Pancreas (tissue), 10 donors: Measurements from ENCODE around the gene BTN1A1. TPM values are rescaled to one million over a fixed set of nuclear protein-coding genes. Genes with fewer than 3 reads are reported as not detected.

Source experiments
- ATAC-seq, 4 donors: fragments of 200-7000 bp; cut with Tn5 transposase; one replicate each; pipeline versions ENCODE4 v1.8.0 to v1.9.1; 2020; ENCODE audit warnings: mild to moderate bottlenecking in 4 of 4, moderate library complexity in 4 of 4
- DNase-seq, 6 donors: peaks; one replicate each; pipeline ENCODE4 v3.0.0-alpha.2; 2020
- FAIRE-seq: peaks from 2 replicates; lab custom pipeline; 2012; peaks lifted over from hg19 to GRCh38; lab: Jason Lieb, UNC
- H3K27ac ChIP-seq, 4 donors: fragments of 200-600 bp; sonication (generic); 1 replicate in 3 of 4; 2 replicates in 1 of 4; pipeline versions ENCODE4 v1.5.0 to v1.8.0; 2020
- H3K27me3 ChIP-seq, 4 donors: fragments of 200-600 bp; one replicate each; pipeline ENCODE4 v1.8.0; 2021
- H3K36me3 ChIP-seq, 3 donors: fragments of 200-600 bp; sonication (generic) in 1 of 3; one replicate each; pipeline versions ENCODE4 v1.5.0 to v1.8.0; 2020 to 2021
- H3K4me1 ChIP-seq, 3 donors: fragments of 200-600 bp; one replicate each; pipeline ENCODE4 v1.8.0; 2021
- H3K4me3 ChIP-seq, 4 donors: fragments of 200-600 bp; sonication (generic) in 2 of 4; one replicate each; pipeline versions ENCODE4 v1.5.0 to v1.8.0; 2020 to 2021
- H3K9me3 ChIP-seq, 4 donors: fragments of 200-600 bp; one replicate each; pipeline ENCODE4 v1.8.0; 2021
- CTCF ChIP-seq, 4 donors: fragments of 200-600 bp; sonication (generic) in 3 of 4; IDR thresholded peaks; one replicate each; pipeline versions ENCODE4 v1.5.0 to v1.8.0; 2021; ENCODE audit warnings: antibody characterized with exemption in 4 of 4
- WGBS, 2 donors: extraction: QIAGEN DNeasy Blood & Tissue Kit; methylation state at CpG; one replicate each; pipeline ENCODE4 v1.1.7; 2013; 5-methylcytosine and 5-hydroxymethylcytosine counted together
- intact Hi-C, 3 donors: fragments of 100-400 bp; cut with DNase I; formaldehyde crosslinking; loops; one replicate each; pipeline versions ENCODE4 v1.11.1 to v1.14.2; 2022
- polyA plus RNA-seq, 2 donors: library from polyadenylated mRNA; stranded (reverse); fragments of 200-250 nt; gene quantifications; one replicate each; pipeline ENCODE4 v1.2.3, GENCODE V29; 2013
- total RNA-seq, 6 donors: library from RNA; stranded (reverse); fragmentation: NEBNext Ultra II Directional in 4 of 6; extraction: Animal tissue kit (Norgen Biotek cat#: 25700) in 4 of 6; gene quantifications; one replicate each; pipeline versions ENCODE4 v1.2.1 to v1.2.4, GENCODE V29; 2021 to 2023
- donor health status: healthy with polysubstance abuse.
- donor health status: DM: no; HTN: no; CAD: no; lungs with moderate emphysema.
- donor health status: DM: no; HTN: no; CAD: no.
- donor health status: control.
- donor health status: control.
- donor health status: Bipolar disorder and iron deficiency.
- donor health status: DM: yes; HTN: yes; CAD: no.
- donor health status: DM: no; HTN: no; CAD: no.
- donor health status: DM: no; HTN: no; CAD: no.
- donor health status: DM: yes; HTN: yes; CAD: no.

Gene BTN1A1
- total and polyA plus RNA-seq, 8 donors = not detected

GRCh38 chr6:26537160-26537845 lies 37.2 kb downstream of the BTN1A1 start:
- peak; percentile 83 to 96 (median 90) for DNase-seq
- 0 to 1% methylated on average over 37 of the region's 37 CpGs for WGBS, 2 donors
- no peaks in the 10 kb centered on the region for H3K36me3 ChIP-seq
- H3K4me3 ChIP-seq = peak overlapping the region; percentile 54 to 84 (median 73)
- ATAC-seq = peak; percentile 75 to 85 (median 80)
- H3K27me3 ChIP-seq = no peaks in the 10 kb centered on the region
- no peaks in the 10 kb centered on the region for H3K9me3 ChIP-seq
- no peak for FAIRE-seq
- peaks cover 3 to 14% (median 14%) of the 10 kb centered on the region in 3 donors for H3K4me1 ChIP-seq
- H3K27ac ChIP-seq = peak overlapping the region; percentile 47 to 94 (median 68)
- TF ChIP-seq CTCF (IDR thresholded peaks at IDR 0.05) = no peak
- intact Hi-C loops = no loop called here

GRCh38 chr6:26537846-26538571 lies 37.9 kb downstream of the BTN1A1 start, which contains the start of gene HMGN4:
Gene HMGN4, plus strand, starts transcription at chr6:26538366. Its CDS starts 6,841 bp downstream, at chr6:26545207.
- H3K27ac ChIP-seq = peak within 1 kb of the TSS; percentile 47 to 94 (median 68)
- intact Hi-C loops = no loop called here
- DNase-seq (peak; percentile 68 to 88 (median 78)), ATAC-seq (peak; percentile 80 to 88 (median 82)), FAIRE-seq (no peak)
- no peaks in the 10 kb centered on the region for H3K27me3 ChIP-seq
- peaks cover 3 to 14% (median 14%) of the 10 kb centered on the region in 3 donors for H3K4me1 ChIP-seq
- TF ChIP-seq CTCF (IDR thresholded peaks at IDR 0.05) = no peak
- 0% methylated on average over 47 to 49 of the region's 49 CpGs for WGBS, 2 donors
- H3K4me3 ChIP-seq = peak within 1 kb of the TSS; percentile 54 to 84 (median 73)
- no peaks in the 10 kb centered on the region for H3K36me3 ChIP-seq
- H3K9me3 ChIP-seq = no peaks in the 10 kb centered on the region

GRCh38 chr6:26538572-26538902 lies 38.4 kb downstream of the BTN1A1 start:
- intact Hi-C loops = no loop called here
- Histone ChIP-seq H3K4me3 (peak overlapping the region; percentile 54 to 84 (median 73)), H3K36me3 (no peaks in the 10 kb centered on the region), H3K9me3 (no peaks in the 10 kb centered on the region), H3K27ac (peak overlapping the region; percentile 47 to 94 (median 68)), H3K4me1 (peaks cover 3 to 14% (median 10%) of the 10 kb centered on the region in 3 donors), H3K27me3 (no peaks in the 10 kb centered on the region)
- no peak for TF ChIP-seq CTCF (IDR thresholded peaks at IDR 0.05)
- no peak for FAIRE-seq
- 1% methylated on average over 15 of the region's 15 CpGs for WGBS, 2 donors
- no peak for DNase-seq
- ATAC-seq = peak in 3 of 4 donors; percentile 1 to 4 (median 3)

- Histone ChIP-seq H3K9me3 (no peaks in the 10 kb centered on the region), H3K4me3 (peak overlapping the region; percentile 54 to 84 (median 73)), H3K36me3 (no peaks in the 10 kb centered on the region), H3K4me1 (peaks cover 3 to 11% (median 8%) of the 10 kb centered on the region in 3 donors), H3K27ac (no peak overlapping the region), H3K27me3 (no peaks in the 10 kb centered on the region)
- no peak for TF ChIP-seq CTCF (IDR thresholded peaks at IDR 0.05)
- intact Hi-C loops = no loop called here
- DNase-seq (no peak), ATAC-seq (no peak), FAIRE-seq (no peak)
- WGBS, 2 donors = 70 to 73% methylated on average over 16 of the region's 16 CpGs
Measured at GRCh38 chr6:26539071-26539615, 39.0 kb downstream of the BTN1A1 start.
